Prostate gland (tissue), 2 donors: Measurements from ENCODE around the gene LY6G5C.

Source experiments
- POLR2A ChIP-seq: fragments of 450-650 bp; IDR thresholded peaks from one replicate; pipeline ENCODE4 v1.6.1; 2016; ENCODE audit warnings: antibody characterized with exemption, mild to moderate bottlenecking
- POLR2AphosphoS5 ChIP-seq: sonication (generic); formaldehyde crosslinking; IDR thresholded peaks from one replicate; pipeline ENCODE4 v1.6.1; 2017; ENCODE audit warnings: antibody characterized with exemption
- TF ChIP-seq, protein P1 (sequence below), 4 experiments: fragments of 200-600 bp in 2 of 4; fragments of 450-650 bp in 2 of 4; sonication (generic) in 2 of 4; IDR thresholded peaks; 1 replicate in 3 of 4; 2 replicates in 1 of 4; pipeline ENCODE4 v1.5.1; 2016 to 2019; ENCODE audit warnings: antibody characterized with exemption in 4 of 4, mild to moderate bottlenecking in 2 of 4, moderate library complexity in 2 of 4

DNA sequence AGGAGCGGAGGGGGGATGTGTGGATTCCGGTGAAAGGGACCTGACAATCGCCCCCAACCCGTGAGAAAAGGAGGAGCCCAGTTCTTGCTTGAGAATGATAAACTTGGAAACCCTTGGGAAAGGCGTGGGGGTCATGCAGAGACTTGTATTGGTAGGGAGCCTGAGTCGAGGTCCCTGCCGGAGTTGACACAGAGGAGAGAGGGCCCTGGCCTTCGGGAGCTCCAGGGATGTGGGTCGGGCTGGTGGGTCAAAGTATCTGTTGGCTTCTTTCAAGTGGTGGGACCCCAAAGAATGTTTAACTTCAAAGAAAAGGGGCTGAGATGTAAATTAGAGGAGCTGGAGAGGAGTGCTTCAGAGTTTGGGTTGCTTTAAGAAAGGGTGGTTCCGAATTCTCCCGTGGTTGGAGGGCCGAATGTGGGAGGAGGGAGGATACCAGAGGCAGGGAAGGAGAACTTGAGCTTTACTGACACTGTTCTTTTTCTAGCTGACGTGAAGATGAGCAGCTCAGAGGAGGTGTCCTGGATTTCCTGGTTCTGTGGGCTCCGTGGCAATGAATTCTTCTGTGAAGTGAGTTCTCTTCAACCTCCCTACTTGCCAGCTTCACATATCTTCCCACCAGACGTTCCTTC lies 14.4 kb downstream of the LY6G5C start:
- TF ChIP-seq, protein P1, sequence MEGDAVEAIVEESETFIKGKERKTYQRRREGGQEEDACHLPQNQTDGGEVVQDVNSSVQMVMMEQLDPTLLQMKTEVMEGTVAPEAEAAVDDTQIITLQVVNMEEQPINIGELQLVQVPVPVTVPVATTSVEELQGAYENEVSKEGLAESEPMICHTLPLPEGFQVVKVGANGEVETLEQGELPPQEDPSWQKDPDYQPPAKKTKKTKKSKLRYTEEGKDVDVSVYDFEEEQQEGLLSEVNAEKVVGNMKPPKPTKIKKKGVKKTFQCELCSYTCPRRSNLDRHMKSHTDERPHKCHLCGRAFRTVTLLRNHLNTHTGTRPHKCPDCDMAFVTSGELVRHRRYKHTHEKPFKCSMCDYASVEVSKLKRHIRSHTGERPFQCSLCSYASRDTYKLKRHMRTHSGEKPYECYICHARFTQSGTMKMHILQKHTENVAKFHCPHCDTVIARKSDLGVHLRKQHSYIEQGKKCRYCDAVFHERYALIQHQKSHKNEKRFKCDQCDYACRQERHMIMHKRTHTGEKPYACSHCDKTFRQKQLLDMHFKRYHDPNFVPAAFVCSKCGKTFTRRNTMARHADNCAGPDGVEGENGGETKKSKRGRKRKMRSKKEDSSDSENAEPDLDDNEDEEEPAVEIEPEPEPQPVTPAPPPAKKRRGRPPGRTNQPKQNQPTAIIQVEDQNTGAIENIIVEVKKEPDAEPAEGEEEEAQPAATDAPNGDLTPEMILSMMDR (IDR thresholded peaks at IDR 0.05), result no peak
- no peak for TF ChIP-seq POLR2AphosphoS5
- TF ChIP-seq POLR2A, result no peak
